Lower lobe of right lung (tissue), 2 donors: ENCODE data around the gene FGA. TPM values are rescaled to one million over a fixed set of nuclear protein-coding genes. Genes with fewer than 3 reads are reported as not detected.

ENCODE experiments used
- ATAC-seq, 2 donors: fragments of 200-7000 bp; cut with Tn5 transposase; one replicate each; pipeline ENCODE4 v1.9.1; 2020 to 2022; ENCODE audit warnings: mild to moderate bottlenecking in 2 of 2, moderate library complexity in 2 of 2
- DNase-seq: peaks from one replicate; pipeline ENCODE4 v3.0.0-alpha.2; 2020
- H3K27ac ChIP-seq: fragments of 200-600 bp; one replicate; pipeline ENCODE4 v1.8.0; 2022
- H3K27me3 ChIP-seq: fragments of 200-600 bp; one replicate; pipeline ENCODE4 v1.8.0; 2022; ENCODE audit warnings: low read depth
- H3K36me3 ChIP-seq: fragments of 200-600 bp; one replicate; pipeline ENCODE4 v1.8.0; 2022; ENCODE audit warnings: mild to moderate bottlenecking
- H3K4me1 ChIP-seq: fragments of 200-600 bp; one replicate; pipeline ENCODE4 v1.8.0; 2022
- H3K4me3 ChIP-seq: fragments of 200-600 bp; one replicate; pipeline ENCODE4 v1.8.0; 2022; ENCODE audit warnings: mild to moderate bottlenecking
- H3K9me3 ChIP-seq: fragments of 200-600 bp; one replicate; pipeline ENCODE4 v1.8.0; 2022
- intact Hi-C: fragments of 100-400 bp; cut with DNase I; formaldehyde crosslinking; loops from one replicate; pipeline ENCODE4 v1.11.0; 2022
- long read RNA-seq: library from polyadenylated mRNA; unstranded; transcript quantifications from one replicate; pipeline ENCODE4 v2.0.0, GENCODE V29; 2021
- total RNA-seq: library from RNA; stranded (reverse); fragmentation: NEBNext Ultra II Directional; extraction: Animal tissue kit (Norgen Biotek cat#: 25700); gene quantifications from one replicate; pipeline ENCODE4 v1.2.1, GENCODE V29; 2021
- TF ChIP-seq, protein P1 (sequence below): fragments of 200-600 bp; IDR thresholded peaks from one replicate; pipeline ENCODE4 v1.8.0; 2022; ENCODE audit warnings: antibody characterized with exemption, mild to moderate bottlenecking
- donor health status: DM: no; HTN: yes; CAD: no; lungs with severe emphysema.

The FGA gene
- 35.4 TPM for total RNA-seq
- long read RNA-seq, transcript FGA-202 (5 exons, 2,248 nt) = major isoform, 63 of 66 reads
- long read RNA-seq, partial matches to known transcripts = 2 of 66 reads
- long read RNA-seq, other reads (novel, unspliced or antisense) = 1 of 66 reads

DNA sequence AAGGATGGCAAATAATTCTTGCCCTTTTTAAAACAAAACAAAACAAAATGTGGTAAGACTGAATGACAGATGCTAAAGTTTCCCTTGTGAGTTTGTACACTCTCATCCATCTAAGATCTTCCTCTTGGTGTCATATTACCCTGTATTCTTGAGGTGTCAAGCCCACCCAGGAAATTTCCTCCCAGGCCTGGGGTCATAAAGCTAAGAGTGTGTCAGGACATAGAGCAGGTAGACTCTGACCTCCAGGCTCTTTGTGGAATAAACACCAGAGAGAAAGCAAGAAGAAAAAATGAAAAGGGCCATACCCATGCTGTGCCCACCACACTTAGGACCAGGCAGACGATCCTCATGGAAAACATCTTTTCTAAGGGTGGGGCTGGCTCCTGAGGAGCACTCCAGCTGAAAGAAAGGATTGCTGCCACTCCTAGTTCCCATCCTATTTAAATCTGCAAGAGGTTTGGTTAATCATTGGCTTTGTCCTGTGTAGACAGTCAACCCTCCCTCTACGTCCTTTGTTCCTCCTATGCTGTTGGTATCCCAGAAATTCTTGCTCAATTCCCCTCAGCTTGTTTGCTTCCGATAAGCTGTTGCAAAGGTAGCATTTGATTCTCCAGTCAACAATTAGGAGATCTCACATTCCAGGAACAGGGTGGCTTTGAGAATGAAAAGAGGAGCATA, at the start of gene FGA:
TSS of gene FGA (minus strand) at position 414 of the 678 bp plus-strand sequence. CDS start at position 359, 55 bp downstream.
- Histone ChIP-seq H3K36me3 (no peaks in the 10 kb centered on the region), H3K9me3 (no peaks in the 10 kb centered on the region), H3K27ac (no peak within 1 kb of the TSS), H3K4me3 (no peak within 1 kb of the TSS), H3K4me1 (no peaks in the 10 kb centered on the region), H3K27me3 (no peaks in the 10 kb centered on the region)
- peak; percentile 87 for ATAC-seq
- TF ChIP-seq, protein P1, sequence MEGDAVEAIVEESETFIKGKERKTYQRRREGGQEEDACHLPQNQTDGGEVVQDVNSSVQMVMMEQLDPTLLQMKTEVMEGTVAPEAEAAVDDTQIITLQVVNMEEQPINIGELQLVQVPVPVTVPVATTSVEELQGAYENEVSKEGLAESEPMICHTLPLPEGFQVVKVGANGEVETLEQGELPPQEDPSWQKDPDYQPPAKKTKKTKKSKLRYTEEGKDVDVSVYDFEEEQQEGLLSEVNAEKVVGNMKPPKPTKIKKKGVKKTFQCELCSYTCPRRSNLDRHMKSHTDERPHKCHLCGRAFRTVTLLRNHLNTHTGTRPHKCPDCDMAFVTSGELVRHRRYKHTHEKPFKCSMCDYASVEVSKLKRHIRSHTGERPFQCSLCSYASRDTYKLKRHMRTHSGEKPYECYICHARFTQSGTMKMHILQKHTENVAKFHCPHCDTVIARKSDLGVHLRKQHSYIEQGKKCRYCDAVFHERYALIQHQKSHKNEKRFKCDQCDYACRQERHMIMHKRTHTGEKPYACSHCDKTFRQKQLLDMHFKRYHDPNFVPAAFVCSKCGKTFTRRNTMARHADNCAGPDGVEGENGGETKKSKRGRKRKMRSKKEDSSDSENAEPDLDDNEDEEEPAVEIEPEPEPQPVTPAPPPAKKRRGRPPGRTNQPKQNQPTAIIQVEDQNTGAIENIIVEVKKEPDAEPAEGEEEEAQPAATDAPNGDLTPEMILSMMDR = no peak
- no peak for DNase-seq
- intact Hi-C loops = no loop called here

DNA sequence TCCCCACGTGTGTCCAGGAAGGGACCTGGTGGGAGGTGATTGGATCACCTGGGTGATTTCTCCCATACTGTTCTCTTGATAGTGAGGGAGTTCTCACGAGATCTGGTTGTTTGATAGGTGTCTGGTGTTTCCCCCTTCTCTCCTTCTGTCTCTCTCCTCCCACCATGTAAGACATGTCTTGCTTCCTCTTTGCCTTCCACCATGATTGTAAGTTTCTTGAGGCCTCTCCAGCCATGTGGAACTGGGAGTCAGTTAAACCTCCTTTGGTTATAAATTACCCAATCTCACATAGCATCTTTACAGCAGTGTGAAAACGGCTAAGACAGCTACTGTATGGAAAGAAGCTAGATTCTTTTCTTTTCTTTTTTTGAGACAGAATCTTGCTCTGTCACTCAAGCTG, 43.5 kb upstream of the FGA start:
- intact Hi-C loops = no loop called here
- Histone ChIP-seq H3K27me3 (peaks cover 10% of the 10 kb centered on the region), H3K4me3 (no peak overlapping the region), H3K27ac (no peak overlapping the region), H3K9me3 (no peaks in the 10 kb centered on the region), H3K36me3 (no peaks in the 10 kb centered on the region), H3K4me1 (no peaks in the 10 kb centered on the region)
- TF ChIP-seq, protein P1 = no peak
- DNase-seq (no peak), ATAC-seq (no peak)

DNA sequence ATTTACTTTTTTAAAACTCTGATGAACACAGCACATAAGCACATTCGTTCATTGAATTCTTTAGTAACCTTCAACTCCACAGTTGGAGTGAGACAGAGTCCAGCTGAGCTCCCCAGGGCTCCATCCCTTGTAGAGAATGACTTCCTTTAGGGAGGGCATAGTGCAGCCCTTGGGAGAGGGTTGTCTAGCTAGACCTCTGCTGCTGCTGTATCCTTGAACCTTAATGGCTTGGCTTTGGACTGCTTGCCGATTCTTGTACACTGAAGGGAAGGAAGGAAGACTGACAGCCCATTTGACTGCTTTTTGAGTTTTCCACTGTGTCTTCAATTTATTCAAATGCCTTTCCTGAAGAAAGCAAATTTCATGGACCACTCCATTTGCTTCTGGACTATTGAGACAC, 41.3 kb upstream of the FGA start:
- TF ChIP-seq, protein P1 = no peak
- intact Hi-C loops = no loop called here
- ATAC-seq = no peak
- no peak for DNase-seq
- peaks cover 7% of the 10 kb centered on the region for H3K4me1 ChIP-seq
- H3K27me3 ChIP-seq = peaks cover 15% of the 10 kb centered on the region
- H3K27ac ChIP-seq = no peak overlapping the region
- no peak overlapping the region for H3K4me3 ChIP-seq
- no peaks in the 10 kb centered on the region for H3K36me3 ChIP-seq
- no peaks in the 10 kb centered on the region for H3K9me3 ChIP-seq

DNA sequence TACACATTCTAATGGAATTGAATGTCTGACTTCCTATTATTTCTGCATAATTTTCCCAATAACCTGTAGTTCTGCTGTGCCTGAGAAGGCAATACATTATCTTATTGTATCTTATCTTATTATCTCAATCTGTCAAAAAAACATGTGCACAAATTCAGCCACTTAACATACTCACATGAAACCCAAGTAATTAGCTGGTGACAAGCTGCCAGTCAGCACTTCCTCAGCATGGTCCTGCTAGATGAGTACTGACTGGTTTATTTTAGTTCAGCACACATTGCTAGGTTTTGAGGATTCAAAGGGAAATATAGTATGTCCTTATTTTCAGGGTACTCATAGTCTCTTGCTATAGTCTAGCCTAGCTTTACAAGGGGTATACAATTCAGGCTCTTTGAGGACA, 39.8 kb upstream of the FGA start:
- intact Hi-C loops = no loop called here
- peaks cover 21% of the 10 kb centered on the region for H3K27me3 ChIP-seq
- no peak overlapping the region for H3K4me3 ChIP-seq
- H3K9me3 ChIP-seq = no peaks in the 10 kb centered on the region
- TF ChIP-seq, protein P1 = no peak
- no peak overlapping the region for H3K27ac ChIP-seq
- H3K36me3 ChIP-seq = no peaks in the 10 kb centered on the region
- DNase-seq (no peak), ATAC-seq (no peak)
- H3K4me1 ChIP-seq = peaks cover 10% of the 10 kb centered on the region

DNA sequence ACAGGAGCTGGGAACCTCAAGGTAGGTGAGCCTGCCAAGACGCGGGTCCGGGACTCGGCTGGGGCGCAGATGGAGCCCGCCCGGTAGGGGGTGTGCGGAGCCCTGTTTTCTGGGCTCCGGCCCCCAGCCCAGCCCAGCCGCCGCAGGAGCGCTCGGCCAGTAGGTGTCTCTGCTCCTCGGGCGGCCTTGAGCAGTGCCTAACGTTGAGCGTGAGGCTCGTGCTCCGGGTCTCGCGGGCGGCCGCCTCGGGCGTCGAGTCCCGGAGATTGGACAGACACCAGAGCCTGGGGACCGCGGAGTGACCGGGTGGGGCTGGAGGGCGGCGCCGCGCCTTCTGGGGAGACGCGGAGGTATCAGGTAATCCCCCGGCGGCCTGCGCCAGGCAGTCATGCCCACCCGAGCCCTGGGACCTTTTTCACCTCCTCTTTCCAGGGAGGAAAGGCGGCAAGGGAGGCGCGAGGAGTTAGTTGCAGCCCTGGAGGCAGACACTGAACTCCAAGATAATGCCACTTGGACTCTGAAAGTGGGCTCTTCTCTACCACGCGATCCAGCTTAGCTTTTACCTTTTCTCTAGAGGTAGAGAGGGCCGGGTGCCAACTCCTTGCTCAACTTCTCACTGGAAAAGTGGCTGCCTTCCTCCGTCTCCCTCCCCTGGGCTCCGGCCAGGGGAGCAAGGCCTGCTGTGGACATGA, 36.4 kb upstream of the FGA start:
- Histone ChIP-seq H3K27ac (no peak overlapping the region), H3K4me1 (peaks cover 10% of the 10 kb centered on the region), H3K27me3 (peaks cover 21% of the 10 kb centered on the region), H3K4me3 (peak overlapping the region; percentile 47), H3K9me3 (no peaks in the 10 kb centered on the region), H3K36me3 (no peaks in the 10 kb centered on the region)
- intact Hi-C loops = no loop called here
- TF ChIP-seq, protein P1 = peak; percentile 65
- DNase-seq (peak; percentile 73), ATAC-seq (peak; percentile 94 to 96)
